ENCODE results near the gene EDEM1.
"Not testable (repeated sequence)": the region's sequence is repeated elsewhere in the genome, so short reads cannot be mapped to it uniquely, and the experiment has no call there.

The EDEM1 gene

DNA sequence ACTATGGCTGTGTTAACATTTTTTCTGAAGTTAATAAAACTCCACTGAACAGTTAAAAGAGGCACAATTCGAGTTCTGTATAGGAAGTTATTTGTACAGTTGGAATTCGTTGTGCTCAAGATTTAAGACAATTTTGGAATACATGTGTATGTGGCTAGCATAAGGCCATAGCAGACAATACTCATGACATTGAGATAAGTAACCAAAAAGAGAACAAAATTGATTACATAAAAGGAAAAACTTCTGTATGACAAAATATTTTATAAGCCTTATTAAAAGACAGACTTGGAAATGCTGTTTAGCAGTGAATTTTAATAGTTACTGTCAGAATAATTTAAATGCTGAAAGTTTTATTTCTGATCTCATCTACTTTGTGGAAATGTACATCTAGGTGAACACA lies 17.7 kb upstream of the EDEM1 start:
- Histone ChIP-seq H3K27me3 (ENCODE audit: control insufficient read depth, insufficient read depth, low read length) (no peaks in the 10 kb centered on the region), H3K9me3 (ENCODE audit: control insufficient read depth, low read length) (no peaks in the 10 kb centered on the region)

GRCh38 chr3:5170975-5171374 lies 16.5 kb upstream of the EDEM1 start:
- no peaks in the 10 kb centered on the region for H3K36me3 ChIP-seq (ENCODE audit: control insufficient read depth, insufficient read depth, low read length)
- H2AFZ ChIP-seq = no peak overlapping the region
- no peaks in the 10 kb centered on the region for H3K27me3 ChIP-seq (ENCODE audit: control insufficient read depth, insufficient read depth, low read length)
- no peak overlapping the region for H3K4me3 ChIP-seq (ENCODE audit: low read depth, low read length)
- no peak overlapping the region for H3K9ac ChIP-seq
- no peaks in the 10 kb centered on the region for H3K9me3 ChIP-seq (ENCODE audit: control insufficient read depth, low read length)
- TF ChIP-seq, protein P1, sequence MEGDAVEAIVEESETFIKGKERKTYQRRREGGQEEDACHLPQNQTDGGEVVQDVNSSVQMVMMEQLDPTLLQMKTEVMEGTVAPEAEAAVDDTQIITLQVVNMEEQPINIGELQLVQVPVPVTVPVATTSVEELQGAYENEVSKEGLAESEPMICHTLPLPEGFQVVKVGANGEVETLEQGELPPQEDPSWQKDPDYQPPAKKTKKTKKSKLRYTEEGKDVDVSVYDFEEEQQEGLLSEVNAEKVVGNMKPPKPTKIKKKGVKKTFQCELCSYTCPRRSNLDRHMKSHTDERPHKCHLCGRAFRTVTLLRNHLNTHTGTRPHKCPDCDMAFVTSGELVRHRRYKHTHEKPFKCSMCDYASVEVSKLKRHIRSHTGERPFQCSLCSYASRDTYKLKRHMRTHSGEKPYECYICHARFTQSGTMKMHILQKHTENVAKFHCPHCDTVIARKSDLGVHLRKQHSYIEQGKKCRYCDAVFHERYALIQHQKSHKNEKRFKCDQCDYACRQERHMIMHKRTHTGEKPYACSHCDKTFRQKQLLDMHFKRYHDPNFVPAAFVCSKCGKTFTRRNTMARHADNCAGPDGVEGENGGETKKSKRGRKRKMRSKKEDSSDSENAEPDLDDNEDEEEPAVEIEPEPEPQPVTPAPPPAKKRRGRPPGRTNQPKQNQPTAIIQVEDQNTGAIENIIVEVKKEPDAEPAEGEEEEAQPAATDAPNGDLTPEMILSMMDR (IDR thresholded peaks at IDR 0.05) = no peak
- no peaks in the 10 kb centered on the region for H3K4me1 ChIP-seq
- H3K79me2 ChIP-seq = no peaks in the 10 kb centered on the region
- no peak overlapping the region for H3K27ac ChIP-seq
- no peak overlapping the region for H3K4me2 ChIP-seq (ENCODE audit: low read length)

More for the DNA sequence above, 17.7 kb upstream of the EDEM1 start:
- Histone ChIP-seq H3K9ac (no peak overlapping the region), H2AFZ (no peak overlapping the region), H3K4me3 (ENCODE audit: low read depth, low read length) (no peak overlapping the region), H3K79me2 (no peaks in the 10 kb centered on the region), H3K4me1 (no peaks in the 10 kb centered on the region), H3K36me3 (ENCODE audit: control insufficient read depth, insufficient read depth, low read length) (no peaks in the 10 kb centered on the region), H3K4me2 (ENCODE audit: low read length) (no peak overlapping the region), H3K27ac (no peak overlapping the region)
- TF ChIP-seq, protein P1 (IDR thresholded peaks at IDR 0.05) = no peak

- Histone ChIP-seq H3K4me3 (ENCODE audit: low read depth, low read length) (no peak overlapping the region), H3K4me2 (ENCODE audit: low read length) (no peak overlapping the region), H3K79me2 (no peaks in the 10 kb centered on the region), H3K27me3 (ENCODE audit: control insufficient read depth, insufficient read depth, low read length) (no peaks in the 10 kb centered on the region), H3K9me3 (ENCODE audit: control insufficient read depth, low read length) (no peaks in the 10 kb centered on the region), H3K9ac (no peak overlapping the region), H3K4me1 (no peaks in the 10 kb centered on the region), H3K27ac (no peak overlapping the region), H3K36me3 (ENCODE audit: control insufficient read depth, insufficient read depth, low read length) (no peaks in the 10 kb centered on the region), H2AFZ (no peak overlapping the region)
- TF ChIP-seq, protein P1 (IDR thresholded peaks at IDR 0.05) = no peak
These were observed 15.5 kb upstream of the EDEM1 start for GRCh38 chr3:5172018-5172417.

DNA sequence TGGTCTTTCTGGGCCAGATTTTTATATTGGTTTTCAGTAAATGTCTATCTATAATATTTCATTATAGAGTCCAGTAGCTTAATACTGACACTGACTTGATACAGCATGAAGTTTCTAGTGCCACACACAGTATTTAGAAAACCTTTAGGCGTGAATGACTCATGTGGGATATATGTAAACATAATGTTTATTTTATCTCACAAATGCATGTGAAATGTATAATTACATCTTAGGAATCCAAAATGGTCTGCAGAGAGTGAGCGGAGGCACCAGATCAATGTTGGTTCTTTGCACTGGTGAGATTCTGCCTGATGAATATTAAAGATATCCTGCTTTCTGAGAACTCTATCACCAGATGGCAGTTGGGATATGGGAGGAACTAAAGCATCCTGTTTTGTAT lies 8.5 kb upstream of the EDEM1 start:
- H3K4me1 ChIP-seq; H3K4me2 ChIP-seq (ENCODE audit: low read length); H3K79me2 ChIP-seq; H3K9me3 ChIP-seq (ENCODE audit: control insufficient read depth, low read length); H3K4me3 ChIP-seq (ENCODE audit: low read depth, low read length); H3K9ac ChIP-seq; H3K27ac ChIP-seq; H3K27me3 ChIP-seq (ENCODE audit: control insufficient read depth, insufficient read depth, low read length); H3K36me3 ChIP-seq (ENCODE audit: control insufficient read depth, insufficient read depth, low read length); H2AFZ ChIP-seq: not testable (repeated sequence)

DNA sequence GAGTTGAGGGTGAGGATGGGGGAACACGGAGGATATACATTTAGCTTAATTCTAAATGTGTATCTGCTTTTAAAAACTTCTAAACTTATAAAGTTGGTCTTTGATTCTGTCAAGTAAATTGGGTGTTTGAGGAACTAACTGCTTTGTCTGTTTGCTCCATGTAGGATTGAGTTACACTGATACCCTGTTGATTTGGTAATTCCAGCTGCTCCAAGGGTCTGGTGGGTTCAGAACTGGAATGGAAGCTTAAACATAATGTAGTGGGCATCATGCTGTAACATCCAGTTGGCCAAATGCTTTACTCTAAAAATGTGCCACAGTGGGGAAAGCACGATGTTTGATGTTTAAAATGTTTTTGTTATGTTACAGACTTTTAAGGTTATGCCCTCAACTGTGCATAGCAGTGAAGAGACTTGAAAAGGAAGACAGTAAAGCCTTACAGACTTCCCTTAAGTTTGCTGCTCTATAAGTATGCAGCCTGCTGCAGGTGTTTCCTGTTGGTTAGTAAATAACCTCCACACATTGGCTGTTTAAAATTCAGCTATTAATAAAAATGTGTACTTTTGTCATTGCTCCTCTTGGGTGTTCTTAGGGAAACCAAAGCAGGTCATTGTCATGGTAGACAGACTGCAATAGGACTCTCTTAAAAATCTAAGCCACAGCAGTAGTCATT lies 5.9 kb upstream of the EDEM1 start:
- Histone ChIP-seq H3K27me3 (ENCODE audit: control insufficient read depth, insufficient read depth, low read length) (no peaks in the 10 kb centered on the region), H2AFZ (no peak overlapping the region), H3K9me3 (ENCODE audit: control insufficient read depth, low read length) (no peaks in the 10 kb centered on the region), H3K4me1 (no peaks in the 10 kb centered on the region), H3K4me2 (ENCODE audit: low read length) (no peak overlapping the region), H3K4me3 (ENCODE audit: low read depth, low read length) (no peak overlapping the region), H3K36me3 (ENCODE audit: control insufficient read depth, insufficient read depth, low read length) (no peaks in the 10 kb centered on the region), H3K9ac (no peak overlapping the region), H3K79me2 (no peaks in the 10 kb centered on the region), H3K27ac (no peak overlapping the region)
- TF ChIP-seq, protein P1 (IDR thresholded peaks at IDR 0.05) = no peak

GRCh38 chr3:5183714-5184113 lies 3.8 kb upstream of the EDEM1 start:
- H3K79me2 ChIP-seq; H3K36me3 ChIP-seq (ENCODE audit: control insufficient read depth, insufficient read depth, low read length); H3K4me2 ChIP-seq (ENCODE audit: low read length); H3K4me1 ChIP-seq; H3K4me3 ChIP-seq (ENCODE audit: low read depth, low read length); H3K9ac ChIP-seq; H3K9me3 ChIP-seq (ENCODE audit: control insufficient read depth, low read length); H2AFZ ChIP-seq; H3K27ac ChIP-seq; H3K27me3 ChIP-seq (ENCODE audit: control insufficient read depth, insufficient read depth, low read length): not testable (repeated sequence)

Data from parathyroid adenoma (tissue), 2 donors.